Measurements from ENCODE around the gene KIT.

GRCh38 chr4:54687887-54688841 is 30.4 kb downstream of the KIT start:
- no peak for TF ChIP-seq CTCF (IDR thresholded peaks at IDR 0.05; ENCODE audit: low read length)
- TF ChIP-seq EZH2 (IDR thresholded peaks at IDR 0.05; ENCODE audit: borderline replicate concordance, low read length): no peak

Measured in OCI-LY1 (cell line).